H54 (cell line): ENCODE data around the gene SCYGR1.

ENCODE experiments used
- DNase-seq: peaks from one replicate; pipeline ENCODE4 v3.0.0; 2011; ENCODE audit warnings: low spot score, mixed read lengths; ENCODE audit not compliant: insufficient read length
- FAIRE-seq: peaks from 3 replicates; lab custom pipeline; 2011; peaks lifted over from hg19 to GRCh38; lab: Jason Lieb, UNC
- POLR2A ChIP-seq: IDR thresholded peaks from 2 replicates; pipeline ENCODE4 v1.6.1; 2011; ENCODE audit warnings: low read depth, mild to moderate bottlenecking, low read length

SCYGR1 gene

DNA sequence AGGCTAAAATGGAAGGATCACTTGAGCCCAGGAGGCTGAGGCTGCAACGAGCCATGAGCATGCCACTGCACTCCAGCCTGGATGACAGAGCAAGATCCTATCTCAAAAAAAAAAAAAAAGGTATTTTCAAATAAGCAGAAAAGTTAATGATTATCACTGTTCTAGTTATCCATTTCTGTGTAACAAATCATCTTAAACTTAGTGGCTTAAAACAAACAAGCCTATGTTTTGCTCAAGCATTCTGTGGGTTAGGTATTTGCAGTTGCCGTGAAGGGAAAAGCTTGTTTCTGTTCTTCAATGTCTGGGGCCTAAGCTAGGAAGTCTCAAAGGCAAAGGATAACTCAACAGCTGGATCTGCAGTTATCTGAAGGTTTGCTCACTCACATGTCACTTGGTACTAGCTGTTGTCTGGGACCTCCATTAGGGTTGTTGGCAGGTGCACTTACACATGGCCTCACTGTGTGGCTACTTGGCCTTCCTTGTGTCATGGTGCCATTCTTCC, 48.6 kb downstream of the SCYGR1 start:
- DNase-seq (no peak), FAIRE-seq (no peak)
- no peak for TF ChIP-seq POLR2A
